ENCODE measurements around the gene ORC3. TPM values are rescaled to one million over a fixed set of nuclear protein-coding genes. Genes with fewer than 3 reads are reported as not detected.

Gene ORC3
- total and polyA plus RNA-seq, 8 donors = 19.3 to 43.5 (median 36.7) TPM

DNA sequence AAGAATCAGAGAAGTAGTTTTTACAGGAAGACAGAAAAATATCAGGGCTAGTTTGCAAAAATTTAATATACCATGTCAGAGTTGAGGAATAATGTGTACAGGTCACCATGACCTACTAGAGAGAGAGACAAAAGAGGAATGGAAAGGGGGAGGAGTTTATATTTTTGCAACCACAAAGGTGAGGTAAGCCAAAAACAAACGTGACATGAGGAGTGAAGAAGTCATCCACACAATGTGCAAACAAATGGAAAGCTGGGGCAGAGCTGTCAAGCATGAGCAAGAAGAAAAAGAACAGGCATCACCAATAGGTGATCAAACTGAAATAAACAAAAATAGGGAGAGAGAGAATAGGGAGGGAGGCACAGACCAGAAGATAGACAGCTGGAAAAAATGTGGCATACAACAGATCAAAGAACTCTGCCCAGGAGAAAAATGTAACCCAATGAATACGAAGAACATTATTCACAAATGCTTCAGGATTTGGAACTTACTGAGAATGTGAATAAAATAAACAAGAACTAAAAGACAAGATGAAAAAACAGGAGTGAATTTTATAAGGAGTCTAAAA, 15.6 kb upstream of the ORC3 start:
- H3K4me1 ChIP-seq = peaks cover 4 to 15% of the 10 kb centered on the region in 2 donors
- H3K4me3 ChIP-seq = no peak overlapping the region
- TF ChIP-seq, protein P1, sequence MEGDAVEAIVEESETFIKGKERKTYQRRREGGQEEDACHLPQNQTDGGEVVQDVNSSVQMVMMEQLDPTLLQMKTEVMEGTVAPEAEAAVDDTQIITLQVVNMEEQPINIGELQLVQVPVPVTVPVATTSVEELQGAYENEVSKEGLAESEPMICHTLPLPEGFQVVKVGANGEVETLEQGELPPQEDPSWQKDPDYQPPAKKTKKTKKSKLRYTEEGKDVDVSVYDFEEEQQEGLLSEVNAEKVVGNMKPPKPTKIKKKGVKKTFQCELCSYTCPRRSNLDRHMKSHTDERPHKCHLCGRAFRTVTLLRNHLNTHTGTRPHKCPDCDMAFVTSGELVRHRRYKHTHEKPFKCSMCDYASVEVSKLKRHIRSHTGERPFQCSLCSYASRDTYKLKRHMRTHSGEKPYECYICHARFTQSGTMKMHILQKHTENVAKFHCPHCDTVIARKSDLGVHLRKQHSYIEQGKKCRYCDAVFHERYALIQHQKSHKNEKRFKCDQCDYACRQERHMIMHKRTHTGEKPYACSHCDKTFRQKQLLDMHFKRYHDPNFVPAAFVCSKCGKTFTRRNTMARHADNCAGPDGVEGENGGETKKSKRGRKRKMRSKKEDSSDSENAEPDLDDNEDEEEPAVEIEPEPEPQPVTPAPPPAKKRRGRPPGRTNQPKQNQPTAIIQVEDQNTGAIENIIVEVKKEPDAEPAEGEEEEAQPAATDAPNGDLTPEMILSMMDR (IDR thresholded peaks at IDR 0.05) = no peak
- intact Hi-C loops (cut with DNase I) = no loop called here
- H3K36me3 ChIP-seq = peaks cover 0 to 2% of the 10 kb centered on the region in 2 donors
- no peak overlapping the region for H3K27ac ChIP-seq
- DNase-seq = no peak
- H3K27me3 ChIP-seq = no peaks in the 10 kb centered on the region
- H3K9me3 ChIP-seq = no peaks in the 10 kb centered on the region
- ATAC-seq = peak; percentile 47

DNA sequence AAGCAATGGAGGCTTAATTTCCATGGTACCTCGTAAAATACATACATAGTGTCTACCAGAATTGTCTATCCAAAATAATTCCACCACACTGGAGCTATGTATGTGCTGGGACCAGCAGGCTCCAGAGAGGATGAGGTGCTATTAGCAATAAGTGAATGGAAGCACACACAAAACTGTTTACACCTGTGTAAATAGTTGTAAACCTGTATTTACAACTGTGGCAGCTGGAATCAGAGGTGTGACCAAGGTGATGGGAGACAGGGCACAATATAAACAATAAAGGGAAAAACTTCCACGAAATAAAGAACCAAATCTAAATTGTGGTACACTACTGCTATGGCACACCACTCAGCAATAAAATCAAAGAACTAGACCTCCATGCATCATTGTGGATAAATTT, 14.5 kb upstream of the ORC3 start:
- TF ChIP-seq, protein P1 (IDR thresholded peaks at IDR 0.05) = no peak
- Histone ChIP-seq H3K4me3 (no peak overlapping the region), H3K4me1 (peaks cover 4 to 15% of the 10 kb centered on the region in 2 donors), H3K27ac (no peak overlapping the region), H3K27me3 (no peaks in the 10 kb centered on the region), H3K36me3 (peaks cover 0 to 12% of the 10 kb centered on the region in 2 donors), H3K9me3 (no peaks in the 10 kb centered on the region)
- ATAC-seq = no peak
- intact Hi-C loops (cut with DNase I) = no loop called here
- no peak for DNase-seq

DNA sequence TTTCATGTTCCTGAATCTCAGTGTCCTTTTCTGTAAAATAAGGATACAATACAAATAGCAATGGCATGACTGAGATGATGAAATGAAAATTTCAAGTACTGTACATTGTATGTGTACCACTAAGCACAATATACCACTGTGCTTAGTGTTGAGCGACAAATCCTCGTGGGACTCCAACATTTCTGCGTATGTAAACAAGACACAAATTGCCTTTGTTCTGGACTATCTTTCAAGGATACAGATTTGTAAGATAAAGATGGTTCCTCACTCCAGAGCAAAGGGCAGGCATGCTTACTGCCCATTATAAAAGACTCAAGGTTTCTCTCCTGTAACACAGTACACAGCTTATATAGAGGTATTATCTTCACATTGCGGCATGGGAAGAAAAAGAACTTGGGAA, 6.1 kb upstream of the ORC3 start:
- no peaks in the 10 kb centered on the region for H3K9me3 ChIP-seq
- H3K27ac ChIP-seq = no peak overlapping the region
- TF ChIP-seq, protein P1 (IDR thresholded peaks at IDR 0.05) = no peak
- DNase-seq (no peak), ATAC-seq (no peak)
- no peak overlapping the region for H3K4me3 ChIP-seq
- H3K4me1 ChIP-seq = peaks cover 11 to 29% of the 10 kb centered on the region in 2 donors
- H3K27me3 ChIP-seq = no peaks in the 10 kb centered on the region
- H3K36me3 ChIP-seq = peaks cover 0 to 44% of the 10 kb centered on the region in 2 donors
- intact Hi-C loops (cut with DNase I) = no loop called here

DNA sequence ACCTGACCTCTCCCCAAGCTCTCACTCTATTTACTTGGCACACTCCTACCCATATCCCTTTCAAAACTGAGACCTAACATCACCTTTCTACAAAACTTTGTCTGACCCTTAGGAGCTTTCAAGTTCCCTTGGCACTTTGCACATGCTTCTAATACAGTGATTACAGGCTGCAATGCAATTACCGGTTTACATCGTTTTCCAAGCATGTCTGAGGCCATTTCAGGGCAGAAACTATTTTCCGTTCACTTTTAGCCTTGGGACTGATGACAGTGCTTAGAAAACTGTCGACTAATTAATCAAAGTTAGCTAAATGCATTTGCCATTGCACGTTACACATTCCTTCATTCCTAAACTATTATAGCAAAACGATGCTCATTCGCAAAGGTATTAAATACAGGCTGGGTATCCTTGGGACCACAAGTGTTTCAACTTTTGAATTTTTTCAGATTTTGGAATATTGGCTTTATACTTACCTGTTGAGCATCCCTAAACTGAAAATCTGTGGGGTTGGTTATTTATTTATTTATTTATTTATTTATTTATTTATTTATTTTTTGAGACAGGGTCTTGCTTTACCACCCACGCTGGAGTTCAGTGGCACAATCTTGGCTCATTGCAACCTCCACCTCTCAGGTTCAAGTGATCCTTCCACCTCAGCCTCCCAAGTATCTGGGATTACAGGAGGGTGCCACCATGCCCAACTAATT, 3.4 kb upstream of the ORC3 start:
- intact Hi-C loops (cut with DNase I) = no loop called here
- H3K4me1 ChIP-seq = peaks cover 17 to 46% of the 10 kb centered on the region in 2 donors

More for the DNA sequence above, 3.4 kb upstream of the ORC3 start:
- H3K27me3 ChIP-seq = no peaks in the 10 kb centered on the region
- TF ChIP-seq, protein P1 (IDR thresholded peaks at IDR 0.05) = no peak
- no peak overlapping the region for H3K4me3 ChIP-seq
- H3K36me3 ChIP-seq = peaks cover 0 to 24% of the 10 kb centered on the region in 2 donors
- no peaks in the 10 kb centered on the region for H3K9me3 ChIP-seq
- ATAC-seq (no peak), DNase-seq (no peak)
- H3K27ac ChIP-seq = no peak overlapping the region
